ENCODE data around the gene FAM163B. TPM values are rescaled to one million over a fixed set of nuclear protein-coding genes. Genes with fewer than 3 reads are reported as not detected.

FAM163B gene
- total RNA-seq, 1 experiment from 2014 or later: 2.0 TPM

DNA sequence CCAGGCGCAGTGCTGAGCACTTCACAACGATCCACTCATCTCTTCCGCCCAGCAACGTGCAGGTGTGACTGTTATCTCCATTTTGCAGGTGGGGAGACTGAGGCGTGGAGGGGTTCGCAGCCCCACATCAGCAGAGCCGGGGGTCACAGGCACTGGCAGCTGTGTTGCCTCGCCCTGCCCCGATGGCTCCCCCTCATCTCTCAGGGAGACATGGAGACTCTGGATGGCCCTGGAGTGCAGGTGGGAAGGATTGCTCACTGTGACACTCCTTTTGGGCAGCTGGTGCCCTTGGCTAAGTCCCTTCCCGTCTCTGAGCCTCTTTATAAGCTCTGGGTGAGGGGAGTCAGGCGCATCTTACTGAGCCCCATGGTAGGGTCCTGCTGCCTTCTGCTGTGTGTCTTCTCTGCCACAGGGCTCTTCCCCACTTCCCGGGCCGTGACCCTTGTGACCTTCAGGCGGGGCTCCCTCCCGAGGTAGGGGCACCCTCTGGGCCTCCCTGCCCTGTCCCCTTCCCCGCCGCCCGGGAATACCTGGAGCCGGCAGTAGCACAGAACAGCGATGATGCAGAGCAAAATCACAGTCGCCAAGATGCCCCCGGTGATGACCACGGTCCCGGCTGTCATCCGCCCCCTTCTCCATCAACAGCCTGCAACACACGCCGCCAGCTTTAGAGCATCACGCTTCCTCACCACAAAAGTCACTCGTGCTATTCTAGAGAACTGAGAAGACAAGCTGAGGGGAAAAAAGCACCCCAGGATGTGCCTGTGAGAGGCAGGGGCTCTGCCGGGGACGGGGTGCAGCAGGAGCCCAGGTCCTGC lies 29.4 kb downstream of the FAM163B start:
- ChIA-PET CTCF (no interaction called here), POLR2A (no interaction called here)
- no peak overlapping the region for H3K27ac Mint-ChIP-seq
- H3K4me3 Mint-ChIP-seq: no peak overlapping the region
- no peaks in the 10 kb centered on the region for H3K27me3 Mint-ChIP-seq (ENCODE audit: low read depth)
- DNase-seq (ENCODE audit: low spot score): no peak
- ATAC-seq: no peak
- no peaks in the 10 kb centered on the region for H3K9me3 Mint-ChIP-seq
- no peak for TF ChIP-seq RELA (CRISPR knock-in tag; IDR thresholded peaks at IDR 0.05; ENCODE audit: borderline replicate concordance)
- no peak for TF ChIP-seq NFATC4 (CRISPR knock-in tag; IDR thresholded peaks at IDR 0.05)
- TF ChIP-seq, protein P1, sequence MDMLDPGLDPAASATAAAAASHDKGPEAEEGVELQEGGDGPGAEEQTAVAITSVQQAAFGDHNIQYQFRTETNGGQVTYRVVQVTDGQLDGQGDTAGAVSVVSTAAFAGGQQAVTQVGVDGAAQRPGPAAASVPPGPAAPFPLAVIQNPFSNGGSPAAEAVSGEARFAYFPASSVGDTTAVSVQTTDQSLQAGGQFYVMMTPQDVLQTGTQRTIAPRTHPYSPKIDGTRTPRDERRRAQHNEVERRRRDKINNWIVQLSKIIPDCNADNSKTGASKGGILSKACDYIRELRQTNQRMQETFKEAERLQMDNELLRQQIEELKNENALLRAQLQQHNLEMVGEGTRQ (CRISPR knock-in tag; IDR thresholded peaks at IDR 0.05): no peak
- TF ChIP-seq CREM (CRISPR knock-in tag; IDR thresholded peaks at IDR 0.05): no peak
- no peak for TF ChIP-seq ZNF138 (CRISPR knock-in tag; conservative IDR thresholded peaks at IDR 0.05)
- TF ChIP-seq, protein P2, sequence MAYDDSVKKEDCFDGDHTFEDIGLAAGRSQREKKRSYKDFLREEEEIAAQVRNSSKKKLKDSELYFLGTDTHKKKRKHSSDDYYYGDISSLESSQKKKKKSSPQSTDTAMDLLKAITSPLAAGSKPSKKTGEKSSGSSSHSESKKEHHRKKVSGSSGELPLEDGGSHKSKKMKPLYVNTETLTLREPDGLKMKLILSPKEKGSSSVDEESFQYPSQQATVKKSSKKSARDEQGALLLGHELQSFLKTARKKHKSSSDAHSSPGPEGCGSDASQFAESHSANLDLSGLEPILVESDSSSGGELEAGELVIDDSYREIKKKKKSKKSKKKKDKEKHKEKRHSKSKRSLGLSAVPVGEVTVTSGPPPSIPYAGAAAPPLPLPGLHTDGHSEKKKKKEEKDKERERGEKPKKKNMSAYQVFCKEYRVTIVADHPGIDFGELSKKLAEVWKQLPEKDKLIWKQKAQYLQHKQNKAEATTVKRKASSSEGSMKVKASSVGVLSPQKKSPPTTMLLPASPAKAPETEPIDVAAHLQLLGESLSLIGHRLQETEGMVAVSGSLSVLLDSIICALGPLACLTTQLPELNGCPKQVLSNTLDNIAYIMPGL (CRISPR knock-in tag; IDR thresholded peaks at IDR 0.05): no peak
- no peak for TF ChIP-seq EMX1 (CRISPR knock-in tag; IDR thresholded peaks at IDR 0.05)
- H3K4me1 Mint-ChIP-seq: peaks cover 31% of the 10 kb centered on the region
- H3K36me3 Mint-ChIP-seq: no peaks in the 10 kb centered on the region

DNA sequence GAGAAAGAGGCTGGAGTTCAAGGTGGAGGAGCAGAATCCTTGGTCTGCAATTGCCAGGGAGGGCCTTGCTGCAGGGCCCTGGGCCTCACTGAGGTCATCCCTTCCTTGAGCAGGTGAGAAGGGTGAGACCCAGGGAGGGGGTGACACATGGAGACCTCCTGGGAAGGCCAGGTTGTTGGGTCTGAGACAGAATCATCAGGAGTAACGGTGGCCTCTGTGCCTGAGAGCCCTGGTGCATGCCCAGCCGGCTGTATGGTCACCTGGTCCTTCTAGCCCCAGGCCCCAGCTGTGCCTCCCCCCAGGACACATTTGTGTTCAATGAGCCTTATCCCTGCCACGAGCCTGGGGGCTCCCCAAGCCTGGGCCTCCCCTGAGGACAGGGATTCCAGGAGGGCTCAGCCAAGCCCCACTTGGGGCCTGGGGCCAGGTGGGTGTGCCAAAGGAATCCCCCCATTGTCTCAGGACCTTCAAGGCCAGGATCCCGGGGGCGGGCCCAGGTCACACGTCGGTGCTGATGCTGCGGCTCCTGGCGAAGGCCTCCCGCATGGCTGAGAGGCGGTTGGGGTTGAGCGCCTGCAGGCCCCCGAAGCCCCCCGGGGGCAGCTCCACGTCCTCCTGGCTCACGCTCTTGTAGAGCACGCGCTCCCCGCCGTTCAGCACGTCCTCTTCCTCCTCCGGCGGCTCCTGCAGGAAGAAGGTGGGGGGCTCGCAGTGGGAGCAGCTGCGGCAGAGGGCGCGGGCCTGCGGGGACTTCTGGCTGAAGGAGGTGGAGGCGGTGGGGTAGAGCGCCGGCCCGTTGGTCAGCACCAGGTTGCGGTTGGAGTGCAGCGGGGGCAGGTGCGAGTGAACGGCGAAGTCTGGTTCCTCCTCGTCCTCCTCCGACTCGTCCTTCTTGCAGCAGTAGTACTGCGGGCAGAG lies 30.4 kb downstream of the FAM163B start:
- CTCF ChIA-PET: interaction anchor here (1.3 kb wide), 1 partner anchor 12 kb away, joined by 3 read pairs; no protein-coding TSS in a partner anchor
- POLR2A ChIA-PET: no interaction called here
- no peak overlapping the region for H3K4me3 Mint-ChIP-seq
- peaks cover 21% of the 10 kb centered on the region for H3K4me1 Mint-ChIP-seq
- DNase-seq (ENCODE audit: low spot score): no peak
- H3K27me3 Mint-ChIP-seq (ENCODE audit: low read depth): no peaks in the 10 kb centered on the region
- TF ChIP-seq FOXK1 (CRISPR knock-in tag; IDR thresholded peaks at IDR 0.05) (no peak), ZNF423 (CRISPR knock-in tag; IDR thresholded peaks at IDR 0.05) (0 out of 2 replicates have a peak, but pooled peaks have one; percentile 18)
- no peak for ATAC-seq
- no peaks in the 10 kb centered on the region for H3K36me3 Mint-ChIP-seq
- H3K27ac Mint-ChIP-seq: no peak overlapping the region
- H3K9me3 Mint-ChIP-seq: no peaks in the 10 kb centered on the region

DNA sequence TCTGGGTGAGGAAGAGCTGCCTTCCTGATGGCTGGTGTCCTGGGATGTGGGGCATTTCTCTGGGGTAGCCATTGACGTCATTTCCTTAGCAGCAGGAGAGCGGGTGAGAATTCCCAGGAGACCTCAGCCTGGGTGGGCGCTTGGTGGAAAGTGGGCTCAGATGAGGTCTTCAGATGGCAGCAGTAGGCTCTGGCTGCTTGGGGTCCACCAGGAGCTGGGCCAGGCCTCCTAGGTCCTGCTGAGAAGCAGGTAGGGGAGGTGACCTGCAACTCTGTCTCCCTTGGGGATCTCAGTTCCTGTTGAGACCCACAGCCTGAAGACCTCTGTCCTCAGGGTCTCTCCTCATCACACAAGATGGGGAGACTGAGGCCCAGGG lies 31.5 kb downstream of the FAM163B start:
- Mint-ChIP-seq H3K4me1 (peaks cover 20% of the 10 kb centered on the region), H3K9me3 (no peaks in the 10 kb centered on the region), H3K27ac (no peak overlapping the region), H3K27me3 (ENCODE audit: low read depth) (no peaks in the 10 kb centered on the region), H3K4me3 (no peak overlapping the region), H3K36me3 (no peaks in the 10 kb centered on the region)
- ATAC-seq: no peak
- no peak for DNase-seq (ENCODE audit: low spot score)
- TF ChIP-seq, protein P3, sequence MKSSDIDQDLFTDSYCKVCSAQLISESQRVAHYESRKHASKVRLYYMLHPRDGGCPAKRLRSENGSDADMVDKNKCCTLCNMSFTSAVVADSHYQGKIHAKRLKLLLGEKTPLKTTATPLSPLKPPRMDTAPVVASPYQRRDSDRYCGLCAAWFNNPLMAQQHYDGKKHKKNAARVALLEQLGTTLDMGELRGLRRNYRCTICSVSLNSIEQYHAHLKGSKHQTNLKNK (CRISPR knock-in tag; IDR thresholded peaks at IDR 0.05): no peak
- no peak for TF ChIP-seq HMGA2 (CRISPR knock-in tag; IDR thresholded peaks at IDR 0.05)
- TF ChIP-seq, protein P4, sequence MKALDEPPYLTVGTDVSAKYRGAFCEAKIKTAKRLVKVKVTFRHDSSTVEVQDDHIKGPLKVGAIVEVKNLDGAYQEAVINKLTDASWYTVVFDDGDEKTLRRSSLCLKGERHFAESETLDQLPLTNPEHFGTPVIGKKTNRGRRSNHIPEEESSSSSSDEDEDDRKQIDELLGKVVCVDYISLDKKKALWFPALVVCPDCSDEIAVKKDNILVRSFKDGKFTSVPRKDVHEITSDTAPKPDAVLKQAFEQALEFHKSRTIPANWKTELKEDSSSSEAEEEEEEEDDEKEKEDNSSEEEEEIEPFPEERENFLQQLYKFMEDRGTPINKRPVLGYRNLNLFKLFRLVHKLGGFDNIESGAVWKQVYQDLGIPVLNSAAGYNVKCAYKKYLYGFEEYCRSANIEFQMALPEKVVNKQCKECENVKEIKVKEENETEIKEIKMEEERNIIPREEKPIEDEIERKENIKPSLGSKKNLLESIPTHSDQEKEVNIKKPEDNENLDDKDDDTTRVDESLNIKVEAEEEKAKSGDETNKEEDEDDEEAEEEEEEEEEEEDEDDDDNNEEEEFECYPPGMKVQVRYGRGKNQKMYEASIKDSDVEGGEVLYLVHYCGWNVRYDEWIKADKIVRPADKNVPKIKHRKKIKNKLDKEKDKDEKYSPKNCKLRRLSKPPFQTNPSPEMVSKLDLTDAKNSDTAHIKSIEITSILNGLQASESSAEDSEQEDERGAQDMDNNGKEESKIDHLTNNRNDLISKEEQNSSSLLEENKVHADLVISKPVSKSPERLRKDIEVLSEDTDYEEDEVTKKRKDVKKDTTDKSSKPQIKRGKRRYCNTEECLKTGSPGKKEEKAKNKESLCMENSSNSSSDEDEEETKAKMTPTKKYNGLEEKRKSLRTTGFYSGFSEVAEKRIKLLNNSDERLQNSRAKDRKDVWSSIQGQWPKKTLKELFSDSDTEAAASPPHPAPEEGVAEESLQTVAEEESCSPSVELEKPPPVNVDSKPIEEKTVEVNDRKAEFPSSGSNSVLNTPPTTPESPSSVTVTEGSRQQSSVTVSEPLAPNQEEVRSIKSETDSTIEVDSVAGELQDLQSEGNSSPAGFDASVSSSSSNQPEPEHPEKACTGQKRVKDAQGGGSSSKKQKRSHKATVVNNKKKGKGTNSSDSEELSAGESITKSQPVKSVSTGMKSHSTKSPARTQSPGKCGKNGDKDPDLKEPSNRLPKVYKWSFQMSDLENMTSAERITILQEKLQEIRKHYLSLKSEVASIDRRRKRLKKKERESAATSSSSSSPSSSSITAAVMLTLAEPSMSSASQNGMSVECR (CRISPR knock-in tag; IDR thresholded peaks at IDR 0.05; ENCODE audit: borderline replicate concordance): no peak
- TF ChIP-seq, protein P5, sequence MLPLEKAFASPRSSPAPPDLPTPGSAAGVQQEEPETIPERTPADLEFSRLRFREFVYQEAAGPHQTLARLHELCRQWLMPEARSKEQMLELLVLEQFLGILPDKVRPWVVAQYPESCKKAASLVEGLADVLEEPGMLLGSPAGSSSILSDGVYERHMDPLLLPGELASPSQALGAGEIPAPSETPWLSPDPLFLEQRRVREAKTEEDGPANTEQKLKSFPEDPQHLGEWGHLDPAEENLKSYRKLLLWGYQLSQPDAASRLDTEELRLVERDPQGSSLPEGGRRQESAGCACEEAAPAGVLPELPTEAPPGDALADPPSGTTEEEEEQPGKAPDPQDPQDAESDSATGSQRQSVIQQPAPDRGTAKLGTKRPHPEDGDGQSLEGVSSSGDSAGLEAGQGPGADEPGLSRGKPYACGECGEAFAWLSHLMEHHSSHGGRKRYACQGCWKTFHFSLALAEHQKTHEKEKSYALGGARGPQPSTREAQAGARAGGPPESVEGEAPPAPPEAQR (CRISPR knock-in tag; IDR thresholded peaks at IDR 0.05): no peak
- TF ChIP-seq ZNF416 (CRISPR knock-in tag; IDR thresholded peaks at IDR 0.05): no peak
- no peak for TF ChIP-seq ELF4 (CRISPR knock-in tag; IDR thresholded peaks at IDR 0.05; ENCODE audit: low read depth)
- no peak for TF ChIP-seq ZNF232 (CRISPR knock-in tag; IDR thresholded peaks at IDR 0.05)
- TF ChIP-seq TP53 (CRISPR knock-in tag; IDR thresholded peaks at IDR 0.05): no peak
- no peak for TF ChIP-seq ZNF138 (CRISPR knock-in tag; conservative IDR thresholded peaks at IDR 0.05)
- TF ChIP-seq MYBL2 (CRISPR knock-in tag; IDR thresholded peaks at IDR 0.05): no peak
- ChIA-PET CTCF (no interaction called here), POLR2A (no interaction called here)

Measured in WTC11 (cell line).